Liver (tissue), 9 donors: ENCODE data around the gene BPGM. TPM values are rescaled to one million over a fixed set of nuclear protein-coding genes. Genes with fewer than 3 reads are reported as not detected.

ENCODE experiments used
- DNase-seq: peaks from one replicate; pipeline ENCODE4 v3.0.0-alpha.2; 2017; ENCODE audit warnings: low spot score
- H3K27ac ChIP-seq, 2 donors: one replicate each; pipeline ENCODE4 v1.7.0; 2013; ENCODE audit warnings: inconsistent platforms in 2 of 2, low read length in 2 of 2, control low read depth in 1 of 2, low read depth in 1 of 2, mild to moderate bottlenecking in 1 of 2
- H3K27me3 ChIP-seq, 4 donors: one replicate each; pipeline versions ENCODE4 v1.6.1 to v1.7.0; 2013; ENCODE audit warnings: low read length in 3 of 4, inconsistent platforms in 1 of 4, mild to moderate bottlenecking in 1 of 4, moderate library complexity in 1 of 4; ENCODE audit not compliant: control insufficient read depth in 4 of 4, insufficient read depth in 4 of 4
- H3K36me3 ChIP-seq, 4 donors: one replicate each; pipeline versions ENCODE4 v1.6.1 to v1.7.0; 2013; ENCODE audit warnings: low read length in 3 of 4, mild to moderate bottlenecking in 3 of 4, low read depth in 1 of 4, moderate library complexity in 1 of 4; ENCODE audit not compliant: control insufficient read depth in 4 of 4, insufficient read depth in 3 of 4
- H3K4me1 ChIP-seq, 4 donors: one replicate each; pipeline versions ENCODE4 v1.6.1 to v1.7.0; 2013; ENCODE audit warnings: low read length in 3 of 4, mild to moderate bottlenecking in 3 of 4, moderate library complexity in 1 of 4; ENCODE audit not compliant: control insufficient read depth in 4 of 4, insufficient read depth in 4 of 4
- H3K4me3 ChIP-seq, 3 donors: one replicate each; pipeline versions ENCODE4 v1.6.1 to v1.7.0; 2013; ENCODE audit warnings: low read length in 3 of 3, control low read depth in 1 of 3, low read depth in 1 of 3, mild to moderate bottlenecking in 1 of 3
- H3K9ac ChIP-seq, 2 donors: one replicate each; pipeline ENCODE4 v1.7.0; 2013; ENCODE audit warnings: low read length in 2 of 2, mild to moderate bottlenecking in 2 of 2, moderate library complexity in 2 of 2, control low read depth in 1 of 2, low read depth in 1 of 2
- H3K9me3 ChIP-seq, 4 donors: one replicate each; pipeline versions ENCODE4 v1.6.1 to v1.7.0; 2013; ENCODE audit warnings: low read length in 3 of 4; ENCODE audit not compliant: control insufficient read depth in 4 of 4
- ATF3 ChIP-seq: IDR thresholded peaks from 2 replicates; pipeline ENCODE4 v1.6.1; 2016; ENCODE audit warnings: antibody characterized with exemption
- EGR1 ChIP-seq, 2 donors: IDR thresholded peaks; 2 replicates each; pipeline ENCODE4 v1.6.1; 2016 to 2018; ENCODE audit warnings: antibody characterized with exemption in 2 of 2, low read depth in 2 of 2
- FOXA1 ChIP-seq: IDR thresholded peaks from 2 replicates; pipeline ENCODE4 v1.6.1; 2016; ENCODE audit warnings: antibody characterized with exemption
- FOXA2 ChIP-seq: IDR thresholded peaks from 2 replicates; pipeline ENCODE4 v1.6.1; 2016; ENCODE audit warnings: antibody characterized with exemption
- GABPA ChIP-seq, 2 donors: IDR thresholded peaks in 1 of 2; conservative IDR thresholded peaks in 1 of 2; 2 replicates each; pipeline ENCODE4 v1.6.1; 2016; ENCODE audit warnings: antibody characterized with exemption in 2 of 2, mild to moderate bottlenecking in 1 of 2, moderate library complexity in 1 of 2
- HNF4G ChIP-seq: IDR thresholded peaks from 2 replicates; pipeline ENCODE4 v1.6.1; 2016; ENCODE audit warnings: antibody characterized with exemption
- JUND ChIP-seq, 2 donors: IDR thresholded peaks; 2 replicates each; pipeline ENCODE4 v1.6.1; 2016; ENCODE audit warnings: antibody characterized with exemption in 2 of 2
- NR2F2 ChIP-seq: IDR thresholded peaks from 2 replicates; pipeline ENCODE4 v1.6.1; 2016; ENCODE audit warnings: antibody characterized with exemption
- REST ChIP-seq: IDR thresholded peaks from 2 replicates; pipeline ENCODE4 v1.6.1; 2016; ENCODE audit warnings: antibody characterized with exemption, mild to moderate bottlenecking
- ZBTB33 ChIP-seq: IDR thresholded peaks from 2 replicates; pipeline ENCODE4 v1.6.1; 2016; ENCODE audit warnings: antibody characterized with exemption
- WGBS: extraction: QIAGEN DNeasy Blood & Tissue Kit; methylation state at CpG from one replicate; pipeline ENCODE4 v1.1.7; 2013; 5-methylcytosine and 5-hydroxymethylcytosine counted together
- polyA plus RNA-seq, 2 donors: library from polyadenylated mRNA; stranded (reverse) in 1 of 2; unstranded in 1 of 2; fragments of 200-250 nt in 1 of 2; fragments of >200 nt in 1 of 2; fragmentation: Nextera tagmentation in 1 of 2; extraction: Ambion mirVana in 1 of 2; gene quantifications; one replicate each; pipeline versions ENCODE4 v1.2.1 to v1.2.3, GENCODE V29; 2013 to 2015
- total RNA-seq, 2 donors: library from RNA; depleted of rRNA; stranded (reverse); fragments of >200 nt; gene quantifications; one replicate each; pipeline ENCODE4 v1.2.3, GENCODE V29; 2014
- TF ChIP-seq, protein P1 (sequence below): IDR thresholded peaks from 2 replicates; pipeline ENCODE4 v1.6.1; 2016; ENCODE audit warnings: antibody characterized with exemption
- TF ChIP-seq, protein P2 (sequence below): fragments of 150-350 bp; IDR thresholded peaks from 2 replicates; pipeline ENCODE4 v1.5.1; 2017; ENCODE audit warnings: improper control_type of control experiment, low read depth, low read length; ENCODE audit not compliant: missing input control
- donor health status: healthy.
- donor health status: healthy.
- donor health status: healthy.
- donor health status: healthy.
- donor health status: healthy.

The BPGM gene
- total and polyA plus RNA-seq, 4 donors, result 6.1 to 250 (median 7.6) TPM

DNA sequence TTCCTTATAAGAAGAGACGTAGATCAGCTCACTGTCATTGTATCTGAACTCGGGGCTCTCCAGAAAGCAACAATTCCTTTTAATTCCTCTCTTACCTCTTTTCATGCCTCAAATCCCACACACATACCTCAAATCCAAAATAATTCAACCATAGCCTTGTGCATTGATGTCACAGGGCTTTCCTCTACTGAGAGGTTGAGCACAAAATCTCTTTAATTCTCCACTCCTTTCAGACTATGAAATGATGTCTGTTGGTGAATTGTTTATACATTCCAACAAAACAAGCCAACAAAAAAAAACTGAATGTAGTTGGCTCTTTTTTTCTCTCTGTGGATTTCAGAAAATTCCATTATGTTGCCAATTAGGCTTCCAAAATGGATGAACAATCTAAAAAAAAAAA, 53.2 kb downstream of the BPGM start:
- H3K36me3 ChIP-seq, result no peaks in the 10 kb centered on the region

More for the DNA sequence above, 53.2 kb downstream of the BPGM start:
- Histone ChIP-seq H3K4me1 (peaks cover 2 to 25% (median 22%) of the 10 kb centered on the region in 4 donors), H3K27me3 (no peaks in the 10 kb centered on the region), H3K9me3 (no peaks in the 10 kb centered on the region), H3K9ac (no peak overlapping the region), H3K4me3 (no peak overlapping the region), H3K27ac (no peak overlapping the region)
- TF ChIP-seq FOXA2 (no peak), GABPA (IDR thresholded peaks at IDR 0.05 in 1 of 2, conservative IDR thresholded peaks at IDR 0.05 in 1 of 2) (no peak), ATF3 (no peak), REST (no peak), JUND (IDR thresholded peaks at IDR 0.05) (no peak), EGR1 (IDR thresholded peaks at IDR 0.05; ENCODE audit: low read depth in 2 of 2) (no peak), NR2F2 (no peak), HNF4G (no peak), FOXA1 (no peak), ZBTB33 (no peak)
- TF ChIP-seq, protein P1, sequence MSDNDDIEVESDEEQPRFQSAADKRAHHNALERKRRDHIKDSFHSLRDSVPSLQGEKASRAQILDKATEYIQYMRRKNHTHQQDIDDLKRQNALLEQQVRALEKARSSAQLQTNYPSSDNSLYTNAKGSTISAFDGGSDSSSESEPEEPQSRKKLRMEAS, result no peak
- TF ChIP-seq, protein P2, sequence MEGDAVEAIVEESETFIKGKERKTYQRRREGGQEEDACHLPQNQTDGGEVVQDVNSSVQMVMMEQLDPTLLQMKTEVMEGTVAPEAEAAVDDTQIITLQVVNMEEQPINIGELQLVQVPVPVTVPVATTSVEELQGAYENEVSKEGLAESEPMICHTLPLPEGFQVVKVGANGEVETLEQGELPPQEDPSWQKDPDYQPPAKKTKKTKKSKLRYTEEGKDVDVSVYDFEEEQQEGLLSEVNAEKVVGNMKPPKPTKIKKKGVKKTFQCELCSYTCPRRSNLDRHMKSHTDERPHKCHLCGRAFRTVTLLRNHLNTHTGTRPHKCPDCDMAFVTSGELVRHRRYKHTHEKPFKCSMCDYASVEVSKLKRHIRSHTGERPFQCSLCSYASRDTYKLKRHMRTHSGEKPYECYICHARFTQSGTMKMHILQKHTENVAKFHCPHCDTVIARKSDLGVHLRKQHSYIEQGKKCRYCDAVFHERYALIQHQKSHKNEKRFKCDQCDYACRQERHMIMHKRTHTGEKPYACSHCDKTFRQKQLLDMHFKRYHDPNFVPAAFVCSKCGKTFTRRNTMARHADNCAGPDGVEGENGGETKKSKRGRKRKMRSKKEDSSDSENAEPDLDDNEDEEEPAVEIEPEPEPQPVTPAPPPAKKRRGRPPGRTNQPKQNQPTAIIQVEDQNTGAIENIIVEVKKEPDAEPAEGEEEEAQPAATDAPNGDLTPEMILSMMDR, result no peak
- 89% methylated on average over 2 of the region's 2 CpGs for WGBS
- DNase-seq, result no peak
